ENCODE results near the gene COX15. TPM values are rescaled to one million over a fixed set of nuclear protein-coding genes. Genes with fewer than 3 reads are reported as not detected.

Gene COX15
- total RNA-seq, 6 donors from 2014 or later, result 16.0 to 38.3 (median 29.3) TPM

DNA sequence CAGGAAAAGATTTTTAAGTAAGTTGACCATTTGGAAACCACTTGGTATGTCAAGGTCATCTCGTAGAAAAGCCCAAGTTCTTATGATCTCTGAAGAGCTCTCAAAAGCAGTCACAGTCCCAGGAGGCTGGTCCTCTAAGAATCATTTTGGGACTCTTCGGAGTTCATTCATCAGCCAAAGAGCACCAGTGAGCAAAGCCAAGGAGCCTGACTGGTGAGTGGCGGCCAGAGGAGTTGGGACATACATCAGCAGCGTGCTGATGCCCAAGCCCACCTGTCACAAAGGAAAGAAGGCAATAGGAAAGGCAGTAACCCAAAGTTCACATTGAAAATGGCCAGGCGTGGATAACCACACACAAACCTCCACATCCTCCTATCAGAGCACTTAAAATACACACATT, 17.5 kb downstream of the COX15 start:
- no peak for DNase-seq
- H3K36me3 ChIP-seq, result peaks cover 18 to 91% (median 40%) of the 10 kb centered on the region in 4 donors
- H3K9me3 ChIP-seq, result no peaks in the 10 kb centered on the region
- H3K4me3 ChIP-seq, result no peak overlapping the region
- H3K27me3 ChIP-seq, result no peaks in the 10 kb centered on the region
- TF ChIP-seq POLR2AphosphoS5 (IDR thresholded peaks at IDR 0.05) (no peak), POLR2A (IDR thresholded peaks at IDR 0.05) (no peak), EP300 (IDR thresholded peaks at IDR 0.05) (no peak)
- TF ChIP-seq, protein P1, sequence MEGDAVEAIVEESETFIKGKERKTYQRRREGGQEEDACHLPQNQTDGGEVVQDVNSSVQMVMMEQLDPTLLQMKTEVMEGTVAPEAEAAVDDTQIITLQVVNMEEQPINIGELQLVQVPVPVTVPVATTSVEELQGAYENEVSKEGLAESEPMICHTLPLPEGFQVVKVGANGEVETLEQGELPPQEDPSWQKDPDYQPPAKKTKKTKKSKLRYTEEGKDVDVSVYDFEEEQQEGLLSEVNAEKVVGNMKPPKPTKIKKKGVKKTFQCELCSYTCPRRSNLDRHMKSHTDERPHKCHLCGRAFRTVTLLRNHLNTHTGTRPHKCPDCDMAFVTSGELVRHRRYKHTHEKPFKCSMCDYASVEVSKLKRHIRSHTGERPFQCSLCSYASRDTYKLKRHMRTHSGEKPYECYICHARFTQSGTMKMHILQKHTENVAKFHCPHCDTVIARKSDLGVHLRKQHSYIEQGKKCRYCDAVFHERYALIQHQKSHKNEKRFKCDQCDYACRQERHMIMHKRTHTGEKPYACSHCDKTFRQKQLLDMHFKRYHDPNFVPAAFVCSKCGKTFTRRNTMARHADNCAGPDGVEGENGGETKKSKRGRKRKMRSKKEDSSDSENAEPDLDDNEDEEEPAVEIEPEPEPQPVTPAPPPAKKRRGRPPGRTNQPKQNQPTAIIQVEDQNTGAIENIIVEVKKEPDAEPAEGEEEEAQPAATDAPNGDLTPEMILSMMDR (IDR thresholded peaks at IDR 0.05), result no peak
- H3K4me1 ChIP-seq, result no peaks in the 10 kb centered on the region
- no peak overlapping the region for H3K27ac ChIP-seq
- no peak for ATAC-seq (ENCODE audit: low FRiP score in 2 of 2)
- 84 to 88% methylated on average over 5 of the region's 5 CpGs for WGBS, 2 donors

DNA sequence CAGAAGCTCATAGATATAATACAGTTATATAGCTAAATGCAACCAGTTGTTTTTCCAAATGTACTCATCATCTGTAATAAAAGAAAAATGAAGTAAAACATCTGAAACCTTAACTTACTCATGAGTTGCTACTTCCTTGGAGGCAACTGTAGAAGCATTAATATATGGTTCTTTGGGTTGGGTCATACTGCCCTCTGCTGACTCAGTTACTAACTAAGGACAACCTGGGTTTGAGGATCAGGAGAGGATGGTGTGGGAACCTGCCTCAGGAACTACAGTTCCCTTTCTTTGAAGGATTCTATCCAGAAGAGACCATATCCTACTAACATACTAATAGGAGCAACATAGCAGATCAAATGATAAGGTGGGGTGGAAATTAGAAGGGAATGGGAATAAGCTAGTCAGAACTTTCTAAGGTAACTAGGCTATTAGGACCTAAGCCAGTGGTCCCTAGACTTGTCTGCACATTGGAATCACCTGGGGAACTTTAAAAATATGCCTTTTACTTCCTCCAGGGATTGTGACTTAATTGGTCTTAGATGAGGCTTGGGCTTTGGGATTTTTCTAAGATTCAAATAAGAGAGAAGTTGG, 20.7 kb downstream of the COX15 start:
- TF ChIP-seq POLR2AphosphoS5 (IDR thresholded peaks at IDR 0.05) (no peak), EP300 (IDR thresholded peaks at IDR 0.05) (no peak), POLR2A (IDR thresholded peaks at IDR 0.05) (no peak)
- TF ChIP-seq, protein P1 (IDR thresholded peaks at IDR 0.05), result peak in 3 of 6 experiments; percentile 21 to 45 (median 37)
- Histone ChIP-seq H3K27ac (no peak overlapping the region), H3K4me3 (no peak overlapping the region), H3K4me1 (no peaks in the 10 kb centered on the region), H3K27me3 (no peaks in the 10 kb centered on the region), H3K9me3 (no peaks in the 10 kb centered on the region), H3K36me3 (peaks cover 6 to 76% (median 19%) of the 10 kb centered on the region in 4 donors)
- peak; percentile 43 to 71 for ATAC-seq (ENCODE audit: low FRiP score in 2 of 2)
- DNase-seq, result no peak

DNA sequence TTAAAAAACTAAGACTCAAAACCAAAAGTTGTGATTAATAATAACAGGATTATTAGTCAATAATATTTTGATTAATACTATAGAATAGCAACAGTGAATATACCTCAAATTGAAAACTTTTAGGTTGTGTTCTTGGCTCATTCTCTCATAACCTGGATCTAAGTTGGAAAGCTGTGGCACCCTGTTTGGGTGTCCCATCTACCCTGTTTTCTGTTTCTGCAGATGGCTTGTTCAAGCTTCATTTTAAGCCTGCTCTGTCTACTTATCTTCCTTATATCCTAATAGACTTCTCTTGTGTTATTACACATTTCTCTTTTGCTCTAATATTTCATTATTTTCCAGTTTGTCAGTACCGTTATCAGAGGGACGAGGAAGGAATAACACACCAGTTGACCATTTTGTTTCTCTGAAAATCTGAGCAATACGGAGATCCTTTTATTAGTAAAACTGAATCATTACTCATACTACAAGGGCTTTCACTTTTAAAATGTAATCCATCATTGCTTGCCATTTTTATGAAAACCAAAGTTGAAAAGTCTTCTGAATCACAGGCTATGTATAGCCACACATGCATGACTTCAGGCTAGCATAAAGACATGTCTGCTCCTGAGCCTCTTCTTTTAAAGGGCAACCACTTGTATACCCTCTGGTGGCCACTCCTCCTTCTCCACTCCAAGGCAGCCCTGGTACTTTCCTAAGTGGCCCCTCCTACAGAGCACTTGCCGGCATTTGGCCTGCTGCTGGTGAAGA, 22.3 kb downstream of the COX15 start:
- ATAC-seq (ENCODE audit: low FRiP score in 2 of 2) (no peak), DNase-seq (peak in 1 of 2 donors; percentile 28)
- H3K9me3 ChIP-seq, result no peaks in the 10 kb centered on the region
- no peaks in the 10 kb centered on the region for H3K27me3 ChIP-seq
- H3K4me3 ChIP-seq, result no peak overlapping the region
- 60 to 62% methylated on average over 4 of the region's 4 CpGs for WGBS, 2 donors
- TF ChIP-seq EP300 (IDR thresholded peaks at IDR 0.05) (no peak), POLR2A (IDR thresholded peaks at IDR 0.05) (no peak), POLR2AphosphoS5 (IDR thresholded peaks at IDR 0.05) (no peak)
- TF ChIP-seq, protein P1 (IDR thresholded peaks at IDR 0.05), result no peak
- H3K27ac ChIP-seq, result no peak overlapping the region
- H3K4me1 ChIP-seq, result no peaks in the 10 kb centered on the region
- peaks cover 4 to 68% (median 16%) of the 10 kb centered on the region in 4 donors for H3K36me3 ChIP-seq

DNA sequence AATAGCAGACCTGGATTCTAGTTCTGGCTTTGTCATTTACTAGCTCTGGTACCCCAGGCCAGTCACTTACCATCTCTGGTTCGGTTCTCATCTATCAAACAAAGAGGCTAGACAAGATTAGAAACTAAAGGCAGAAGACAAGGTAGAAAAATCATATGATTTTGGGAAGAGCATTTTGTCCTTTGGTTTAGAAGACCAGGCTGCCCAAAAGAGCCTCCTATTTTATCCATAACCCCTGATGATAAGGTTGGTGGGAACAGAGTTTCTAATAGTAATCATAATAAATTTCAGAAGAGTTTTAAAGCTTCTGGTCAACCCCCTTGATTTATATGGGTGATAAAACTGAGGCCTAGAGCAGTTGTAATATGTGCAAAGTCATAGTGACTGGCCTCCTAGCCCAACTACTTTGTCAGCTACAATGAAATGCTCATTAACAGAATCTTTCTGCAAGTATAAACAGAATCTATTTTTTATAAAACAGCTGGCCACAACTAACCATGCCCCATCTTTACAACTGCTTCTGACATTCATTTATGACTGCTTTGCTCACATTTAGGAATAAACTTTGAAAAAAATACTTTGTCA, 23.4 kb downstream of the COX15 start:
- no peak overlapping the region for H3K4me3 ChIP-seq
- peaks cover 0 to 68% (median 18%) of the 10 kb centered on the region in 4 donors for H3K36me3 ChIP-seq
- H3K27me3 ChIP-seq, result no peaks in the 10 kb centered on the region
- no peak for DNase-seq
- H3K9me3 ChIP-seq, result no peaks in the 10 kb centered on the region
- H3K4me1 ChIP-seq, result no peaks in the 10 kb centered on the region
- ATAC-seq (ENCODE audit: low FRiP score in 2 of 2), result no peak
- WGBS, 2 donors, result 89 to 96% methylated on average over 1 of the region's 1 CpG
- H3K27ac ChIP-seq, result no peak overlapping the region
- TF ChIP-seq, protein P1 (IDR thresholded peaks at IDR 0.05), result no peak
- TF ChIP-seq EP300 (IDR thresholded peaks at IDR 0.05), result no peak
- TF ChIP-seq POLR2AphosphoS5 (IDR thresholded peaks at IDR 0.05), result no peak
- TF ChIP-seq POLR2A (IDR thresholded peaks at IDR 0.05), result no peak

Measured in upper lobe of left lung (tissue), 6 donors.